Aorta (tissue), 5 donors: ENCODE measurements around the gene CASP8. TPM values are rescaled to one million over a fixed set of nuclear protein-coding genes. Genes with fewer than 3 reads are reported as not detected.
"Not testable (repeated sequence)": the region's sequence is repeated elsewhere in the genome, so short reads cannot be mapped to it uniquely, and the experiment has no call there.

Experiments used
- ATAC-seq: fragments of 200-7000 bp; cut with Tn5 transposase; one replicate; pipeline ENCODE4 v1.9.1; 2022; ENCODE audit warnings: moderate library complexity; ENCODE audit not compliant: low FRiP score
- DNase-seq, 2 donors: peaks; one replicate each; pipeline ENCODE4 v3.0.0-alpha.2; 2020
- H3K27ac ChIP-seq, 2 donors: one replicate each; pipeline ENCODE4 v1.5.1; 2013; ENCODE audit warnings: low read length in 2 of 2, mild to moderate bottlenecking in 2 of 2, moderate library complexity in 2 of 2, control low read depth in 1 of 2, inconsistent platforms in 1 of 2, low read depth in 1 of 2
- H3K27me3 ChIP-seq, 2 donors: one replicate each; pipeline ENCODE4 v1.6.1; 2013; ENCODE audit warnings: control low read depth in 1 of 2, low read length in 1 of 2, mild to moderate bottlenecking in 1 of 2, moderate library complexity in 1 of 2; ENCODE audit not compliant: insufficient read depth in 2 of 2, control insufficient read depth in 1 of 2
- H3K36me3 ChIP-seq, 2 donors: one replicate each; pipeline ENCODE4 v1.6.1; 2013; ENCODE audit warnings: control low read depth in 1 of 2, low read length in 1 of 2, mild to moderate bottlenecking in 1 of 2; ENCODE audit not compliant: insufficient read depth in 2 of 2, control insufficient read depth in 1 of 2
- H3K4me1 ChIP-seq, 2 donors: one replicate each; pipeline ENCODE4 v1.6.1; 2013; ENCODE audit warnings: low read length in 2 of 2, control low read depth in 1 of 2, mild to moderate bottlenecking in 1 of 2, moderate library complexity in 1 of 2; ENCODE audit not compliant: insufficient read depth in 2 of 2, control insufficient read depth in 1 of 2
- H3K4me3 ChIP-seq, 2 donors: one replicate each; pipeline ENCODE4 v1.5.1; 2013; ENCODE audit warnings: low read length in 2 of 2, control low read depth in 1 of 2, mild to moderate bottlenecking in 1 of 2
- H3K9me3 ChIP-seq: one replicate; pipeline ENCODE4 v1.6.1; 2013; ENCODE audit warnings: mild to moderate bottlenecking, low read length; ENCODE audit not compliant: control insufficient read depth
- WGBS, 2 donors: extraction: QIAGEN DNeasy Blood & Tissue Kit; methylation state at CpG; one replicate each; pipeline ENCODE4 v1.1.7; 2013; 5-methylcytosine and 5-hydroxymethylcytosine counted together
- intact Hi-C, 2 donors: fragments of 100-400 bp; cut with DNase I; formaldehyde crosslinking; loops; one replicate each; pipeline versions ENCODE4 v1.14.2 to v1.15.0; 2022
- polyA plus RNA-seq, 2 donors: library from polyadenylated mRNA; stranded (reverse); fragments of 200-250 nt; gene quantifications; one replicate each; pipeline ENCODE4 v1.2.3, GENCODE V29; 2013
- total RNA-seq, 2 donors: library from RNA; stranded (reverse); fragmentation: NEBNext Ultra II Directional; extraction: Animal tissue kit (Norgen Biotek cat#: 25700); gene quantifications; one replicate each; pipeline ENCODE4 v1.2.1, GENCODE V29; 2021
- donor health status: healthy with polysubstance abuse.
- donor health status: Bipolar disorder and iron deficiency.
- donor health status: DM: no; HTN: no; CAD: no.
- donor health status: DM: no; HTN: no; CAD: no.
- donor health status: DM: yes; HTN: yes; CAD: no.

Gene CASP8
- total and polyA plus RNA-seq, 4 donors, result 5.6 to 20.3 (median 14.5) TPM

GRCh38 chr2:201273330-201273983 is 13.1 kb downstream of the CASP8 start:
- intact Hi-C loops, result no loop called here
- WGBS, 2 donors, result 86 to 88% methylated on average over 9 of the region's 9 CpGs
- Histone ChIP-seq H3K4me3 (no peak overlapping the region), H3K27ac (no peak overlapping the region), H3K27me3 (no peaks in the 10 kb centered on the region), H3K9me3 (no peaks in the 10 kb centered on the region), H3K36me3 (peaks cover 0 to 6% of the 10 kb centered on the region in 2 donors), H3K4me1 (no peaks in the 10 kb centered on the region)
- no peak for ATAC-seq
- DNase-seq, result no peak

GRCh38 chr2:201275069-201275468 is 14.7 kb downstream of the CASP8 start:
- no peak for ATAC-seq
- Histone ChIP-seq H3K27me3 (no peaks in the 10 kb centered on the region), H3K9me3 (no peaks in the 10 kb centered on the region), H3K4me3 (no peak overlapping the region), H3K36me3 (peaks cover 0 to 6% of the 10 kb centered on the region in 2 donors), H3K27ac (no peak overlapping the region), H3K4me1 (peaks cover 0 to 2% of the 10 kb centered on the region in 2 donors)
- intact Hi-C loops, result no loop called here
- DNase-seq, result no peak
- WGBS, 2 donors, result 38 to 41% methylated on average over 2 of the region's 2 CpGs

- WGBS, 2 donors, result 64% methylated on average over 5 of the region's 5 CpGs
- DNase-seq (no peak), ATAC-seq (no peak)
- Histone ChIP-seq H3K9me3 (no peaks in the 10 kb centered on the region), H3K27ac (no peak overlapping the region), H3K36me3 (peaks cover 4 to 6% of the 10 kb centered on the region in 2 donors), H3K4me3 (no peak overlapping the region), H3K27me3 (no peaks in the 10 kb centered on the region), H3K4me1 (peaks cover 0 to 2% of the 10 kb centered on the region in 2 donors)
- intact Hi-C loops, result no loop called here
Measured at GRCh38 chr2:201275990-201276389, 15.7 kb downstream of the CASP8 start.

GRCh38 chr2:201276511-201276910 is 16.2 kb downstream of the CASP8 start:
- ATAC-seq (no peak), DNase-seq (no peak)
- H3K9me3 ChIP-seq, result no peaks in the 10 kb centered on the region

GRCh38 chr2:201279079-201279478 is 18.7 kb downstream of the CASP8 start:
- H3K27me3 ChIP-seq, result no peaks in the 10 kb centered on the region
- no peak for ATAC-seq
- H3K9me3 ChIP-seq, result no peaks in the 10 kb centered on the region
- no peak for DNase-seq
- peaks cover 0 to 2% of the 10 kb centered on the region in 2 donors for H3K4me1 ChIP-seq
- H3K4me3 ChIP-seq, result no peak overlapping the region
- no peak overlapping the region for H3K27ac ChIP-seq
- WGBS, 2 donors, result 91 to 97% methylated on average over 1 of the region's 1 CpG
- intact Hi-C loops, result no loop called here
- H3K36me3 ChIP-seq, result peaks cover 2 to 4% of the 10 kb centered on the region in 2 donors

More at GRCh38 chr2:201276511-201276910, 16.2 kb downstream of the CASP8 start:
- 91% methylated on average over 6 of the region's 6 CpGs for WGBS, 2 donors
- H3K4me3 ChIP-seq, result no peak overlapping the region
- H3K27ac ChIP-seq, result no peak overlapping the region
- H3K4me1 ChIP-seq, result peaks cover 0 to 2% of the 10 kb centered on the region in 2 donors
- H3K27me3 ChIP-seq, result no peaks in the 10 kb centered on the region
- intact Hi-C loops, result no loop called here
- peaks cover 4 to 6% of the 10 kb centered on the region in 2 donors for H3K36me3 ChIP-seq

GRCh38 chr2:201280191-201281040 is 20.1 kb downstream of the CASP8 start:
- Histone ChIP-seq H3K4me3 (no peak overlapping the region), H3K27ac (no peak overlapping the region), H3K9me3 (no peaks in the 10 kb centered on the region), H3K4me1 (peaks cover 0 to 2% of the 10 kb centered on the region in 2 donors), H3K27me3 (no peaks in the 10 kb centered on the region), H3K36me3 (peaks cover 2 to 10% of the 10 kb centered on the region in 2 donors)
- WGBS, 2 donors, result 82 to 87% methylated on average over 3 of the region's 3 CpGs
- DNase-seq (no peak), ATAC-seq (no peak)
- intact Hi-C loops, result no loop called here

- DNase-seq, result no peak
- peaks cover 8 to 17% of the 10 kb centered on the region in 2 donors for H3K36me3 ChIP-seq
- no peaks in the 10 kb centered on the region for H3K4me1 ChIP-seq
- WGBS, 2 donors, result 97% methylated on average over 1 of the region's 1 CpG
- H3K27me3 ChIP-seq, result no peaks in the 10 kb centered on the region
- no peak overlapping the region for H3K4me3 ChIP-seq
- H3K9me3 ChIP-seq, result no peaks in the 10 kb centered on the region
- no peak for ATAC-seq
- H3K27ac ChIP-seq, result no peak overlapping the region
- intact Hi-C loops, result no loop called here
Measured at GRCh38 chr2:201285499-201285898, 25.2 kb downstream of the CASP8 start.

- H3K4me1 ChIP-seq, H3K4me3 ChIP-seq, ATAC-seq, intact Hi-C loops, DNase-seq, H3K27me3 ChIP-seq, H3K9me3 ChIP-seq, H3K36me3 ChIP-seq, H3K27ac ChIP-seq: not testable (repeated sequence)
- WGBS, 2 donors, result 90 to 95% methylated on average over 15 of the region's 15 CpGs
Measured at GRCh38 chr2:201290457-201291148, 30.3 kb downstream of the CASP8 start.
